LoVo (cell line): ENCODE measurements around the gene GOLGA1.

Source experiments
- DNase-seq: peaks from one replicate; pipeline ENCODE4 v3.0.0-alpha.2; 2016; ENCODE audit warnings: low spot score

The GOLGA1 gene

DNA sequence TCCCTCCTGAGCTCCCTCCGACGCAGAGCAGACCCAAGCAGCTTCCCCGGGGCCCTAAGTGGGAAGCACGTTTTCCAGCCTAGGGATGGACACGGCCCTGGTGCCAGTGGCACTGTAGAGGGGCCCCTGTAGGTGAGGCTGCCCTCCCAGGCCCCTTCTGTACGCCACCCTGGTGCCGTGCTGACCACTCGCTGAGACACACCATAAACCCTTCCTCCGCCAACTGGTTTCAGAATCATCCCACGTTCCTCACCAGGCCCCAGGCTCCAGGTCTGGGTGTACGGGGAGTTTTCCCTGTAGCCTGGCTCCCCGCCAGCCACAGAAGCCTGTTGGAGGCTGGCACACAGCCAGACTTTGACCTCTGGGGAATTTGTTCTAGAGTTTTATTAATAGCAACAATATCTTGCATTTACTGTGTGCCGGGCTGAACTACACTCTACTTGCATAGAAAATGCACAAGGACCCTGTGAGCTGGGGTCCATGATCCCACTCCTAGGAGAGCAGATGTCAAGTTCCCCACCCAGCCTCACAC lies 105.8 kb downstream of the GOLGA1 start:
- peak; percentile 87 for DNase-seq

DNA sequence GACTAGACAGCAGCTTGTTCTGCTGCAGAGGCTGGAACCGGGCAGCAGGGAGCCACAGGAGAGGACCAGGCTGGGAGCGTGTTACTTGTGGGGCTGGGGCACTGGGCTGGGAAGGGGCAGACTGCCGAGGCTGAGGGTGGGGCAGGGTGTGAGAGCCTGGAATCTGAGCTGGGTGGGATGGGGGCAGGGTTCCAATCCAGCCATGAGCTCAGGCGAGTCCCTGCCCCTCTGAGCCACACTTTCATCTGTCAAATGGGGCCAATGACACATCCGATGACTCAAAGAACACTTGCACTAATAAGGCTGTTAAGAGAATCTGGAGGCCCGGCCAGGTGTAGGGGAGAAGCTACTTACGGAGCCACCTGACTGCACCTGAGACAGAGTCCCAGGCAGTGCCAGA lies 106.3 kb downstream of the GOLGA1 start:
- DNase-seq, result peak; percentile 87

DNA sequence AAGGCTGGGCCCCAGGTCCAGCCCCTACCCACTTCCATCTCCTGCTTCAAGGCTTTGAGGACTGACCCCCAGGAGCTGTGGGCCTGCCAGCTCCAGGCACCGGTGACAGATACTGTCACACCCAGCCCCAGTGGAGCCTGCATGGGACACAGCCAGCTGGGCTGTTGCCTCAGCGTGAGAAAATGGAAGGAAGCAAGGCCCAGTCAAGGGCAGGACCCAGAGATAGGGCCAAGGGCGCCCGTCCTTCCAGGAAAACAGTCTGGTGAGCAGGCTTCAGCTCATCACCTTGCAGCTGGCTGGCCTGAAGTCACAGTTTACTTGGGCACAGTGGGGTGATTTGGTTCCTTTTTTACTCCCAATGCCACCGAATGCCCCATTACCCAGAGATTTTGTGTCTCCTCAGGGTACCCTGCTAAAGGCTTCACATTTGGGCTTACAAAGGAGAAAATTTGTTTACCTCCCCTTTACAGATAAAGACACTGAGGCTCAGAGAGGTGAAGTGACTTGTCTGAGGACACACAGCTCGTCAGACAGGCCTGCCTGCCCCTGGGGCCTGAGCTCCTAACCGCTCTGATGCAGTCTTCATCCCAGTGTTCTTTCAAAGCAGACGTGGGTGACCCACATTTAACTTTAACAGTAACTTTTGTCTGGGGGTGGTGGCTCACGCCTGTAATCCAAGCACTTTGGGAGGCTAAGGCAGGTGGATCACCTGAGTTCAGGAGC lies 109.1 kb downstream of the GOLGA1 start:
- no peak for DNase-seq

DNA sequence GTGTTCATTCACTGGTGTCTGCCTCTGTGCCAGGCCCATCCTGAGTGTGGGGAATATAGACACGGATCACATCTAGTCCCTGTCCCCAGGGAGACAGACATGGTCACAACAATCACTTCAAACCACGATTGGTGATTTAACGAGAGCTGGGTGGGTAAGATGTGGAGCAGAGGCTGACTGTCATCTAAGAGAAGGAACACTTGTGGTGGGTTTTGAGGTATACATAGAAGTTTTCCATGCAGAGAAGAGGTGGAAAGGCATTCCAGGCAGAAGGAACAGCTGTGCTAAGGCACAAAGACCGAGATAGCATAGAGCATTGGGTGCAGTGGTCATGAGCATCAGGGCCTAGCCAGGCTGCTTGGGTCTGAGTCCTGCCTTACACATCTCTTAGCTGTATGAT lies 110.3 kb downstream of the GOLGA1 start:
- DNase-seq, result no peak

DNA sequence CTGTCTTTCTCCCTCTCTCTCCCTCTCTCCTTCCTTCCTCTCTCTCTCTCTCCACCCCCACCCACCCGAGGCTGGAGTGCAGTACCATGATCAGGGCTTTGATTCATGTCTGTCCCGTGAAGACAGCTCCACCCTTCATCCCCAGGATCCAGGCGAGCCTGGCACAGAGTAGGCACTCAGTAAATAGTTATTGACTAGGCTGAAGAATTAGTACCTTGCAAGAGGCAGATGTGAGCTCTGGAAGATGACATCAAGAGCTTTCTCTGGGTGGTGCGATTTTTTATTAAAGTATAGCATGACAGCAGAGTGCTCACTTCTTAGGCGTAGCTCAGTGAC lies 111.6 kb downstream of the GOLGA1 start:
- DNase-seq, result no peak

DNA sequence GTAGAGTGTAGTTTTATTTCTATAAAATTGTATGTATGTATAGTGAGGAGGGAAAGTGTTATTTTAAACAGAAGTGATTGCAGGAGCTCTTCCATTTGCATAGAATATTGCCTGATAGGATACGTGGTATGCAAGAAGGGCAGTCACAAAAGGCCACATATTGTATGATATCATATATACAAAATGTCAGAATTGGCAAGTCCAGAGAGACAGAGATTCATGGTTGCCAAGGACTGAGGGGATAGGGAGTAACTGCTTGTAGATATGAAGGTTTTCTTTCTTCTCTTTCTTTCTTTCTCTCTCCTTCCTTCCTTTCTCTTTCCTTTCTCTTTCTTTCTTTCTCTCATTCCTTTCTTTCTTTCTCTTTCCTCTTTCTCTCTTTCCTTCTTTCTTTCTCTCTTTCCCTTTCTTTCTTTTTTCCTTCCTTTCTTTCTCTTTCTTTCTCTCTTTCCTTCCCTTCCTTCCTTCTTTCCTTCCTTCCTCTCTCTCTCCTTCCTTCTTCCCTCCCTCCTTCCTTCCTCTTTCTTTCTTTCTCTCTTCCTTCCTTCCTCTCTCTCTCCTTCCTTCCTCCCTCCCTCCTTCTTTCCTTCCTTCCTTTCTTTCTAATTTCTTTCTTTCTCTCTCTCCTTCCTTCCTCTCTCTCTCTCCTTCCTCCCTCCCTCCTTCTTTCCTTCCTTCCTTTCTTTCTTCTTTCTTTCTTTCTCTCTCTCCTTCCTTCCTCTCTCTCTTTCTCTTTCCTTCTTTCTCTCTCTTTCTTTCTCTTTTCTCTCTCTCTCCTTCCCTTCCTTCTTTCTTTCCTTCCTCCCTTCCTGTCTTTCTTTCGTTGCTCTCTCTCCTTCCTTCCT lies 112.2 kb downstream of the GOLGA1 start:
- no peak for DNase-seq
